Stimulated activated CD4-positive, alpha-beta T cell treated with anti-CD3 and anti-CD28 coated beads, Interleukin-1b, Interleukin-23, amount 100 ng/mL, for 24 hours (primary cell): ENCODE results near the gene SH3TC1.

Source experiments
- DNase-seq, 4 experiments: peaks; one replicate each; pipeline ENCODE4 v3.0.0-alpha.2; 2020; ENCODE audit warnings: low read depth in 4 of 4, low spot score in 1 of 4

SH3TC1 gene

GRCh38 chr4:8285976-8286718 lies 87.1 kb downstream of the SH3TC1 start:
- DNase-seq: no peak

DNA sequence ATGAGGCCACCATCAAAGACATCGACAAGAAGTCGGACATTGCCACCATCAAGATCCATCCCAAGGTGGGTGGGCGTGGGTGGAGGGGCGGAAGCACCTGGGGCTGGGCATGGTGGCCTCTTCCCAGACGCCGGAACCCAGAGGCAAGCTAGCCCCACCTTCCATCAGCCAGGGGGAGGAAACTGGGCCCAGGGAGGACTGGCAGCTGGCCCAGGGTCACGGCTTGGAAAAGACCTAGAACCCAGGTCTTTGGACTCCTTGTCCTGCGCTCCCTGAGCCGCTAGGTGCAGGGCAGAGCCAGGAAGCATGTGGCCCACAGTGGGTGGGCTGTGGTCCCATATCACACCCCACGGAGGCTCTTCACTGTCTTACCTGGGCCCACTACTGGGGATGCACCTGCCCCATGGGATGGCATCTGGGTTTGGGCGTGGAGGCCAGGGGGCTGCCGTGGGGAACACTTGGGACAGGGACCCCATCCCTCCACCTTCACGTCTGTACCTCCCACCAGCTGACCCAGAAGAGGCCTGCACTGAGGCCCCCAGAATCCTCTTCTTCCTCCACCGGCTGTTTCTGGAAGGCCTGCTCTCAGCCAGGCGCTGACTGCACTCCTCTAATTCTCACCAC lies 87.7 kb downstream of the SH3TC1 start:
- DNase-seq: no peak

- no peak for DNase-seq
Measured at GRCh38 chr4:8287343-8288280, 88.5 kb downstream of the SH3TC1 start.

DNA sequence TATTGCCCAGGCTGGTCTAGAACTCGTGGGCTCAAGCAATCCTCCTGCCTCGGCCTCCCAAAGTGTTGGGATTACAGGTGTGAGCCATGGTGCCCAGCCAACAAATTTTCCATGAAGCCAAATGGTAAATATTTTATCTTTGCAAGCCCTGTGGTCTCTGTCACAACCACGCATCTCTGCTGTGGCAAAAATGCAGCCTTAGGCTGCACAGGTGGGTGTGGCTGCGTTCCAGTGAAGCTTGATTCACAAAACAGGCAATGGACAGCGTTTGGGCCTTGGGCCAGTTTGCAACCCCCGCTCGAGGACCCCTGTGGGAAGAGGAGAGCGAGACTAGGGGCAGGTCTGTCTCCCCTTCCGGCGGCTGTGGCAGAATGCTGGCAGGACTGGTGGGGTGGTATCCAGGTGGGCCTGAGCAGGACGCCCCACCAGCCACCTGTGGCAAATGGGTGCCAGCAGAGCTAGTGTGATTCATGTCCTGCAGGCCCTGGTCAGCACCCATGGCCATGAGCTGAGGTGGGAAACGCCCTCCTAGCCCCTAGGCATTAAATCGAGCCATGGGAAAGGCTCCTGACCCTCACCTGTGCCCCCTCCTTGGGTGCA lies 90.2 kb downstream of the SH3TC1 start:
- no peak for DNase-seq

DNA sequence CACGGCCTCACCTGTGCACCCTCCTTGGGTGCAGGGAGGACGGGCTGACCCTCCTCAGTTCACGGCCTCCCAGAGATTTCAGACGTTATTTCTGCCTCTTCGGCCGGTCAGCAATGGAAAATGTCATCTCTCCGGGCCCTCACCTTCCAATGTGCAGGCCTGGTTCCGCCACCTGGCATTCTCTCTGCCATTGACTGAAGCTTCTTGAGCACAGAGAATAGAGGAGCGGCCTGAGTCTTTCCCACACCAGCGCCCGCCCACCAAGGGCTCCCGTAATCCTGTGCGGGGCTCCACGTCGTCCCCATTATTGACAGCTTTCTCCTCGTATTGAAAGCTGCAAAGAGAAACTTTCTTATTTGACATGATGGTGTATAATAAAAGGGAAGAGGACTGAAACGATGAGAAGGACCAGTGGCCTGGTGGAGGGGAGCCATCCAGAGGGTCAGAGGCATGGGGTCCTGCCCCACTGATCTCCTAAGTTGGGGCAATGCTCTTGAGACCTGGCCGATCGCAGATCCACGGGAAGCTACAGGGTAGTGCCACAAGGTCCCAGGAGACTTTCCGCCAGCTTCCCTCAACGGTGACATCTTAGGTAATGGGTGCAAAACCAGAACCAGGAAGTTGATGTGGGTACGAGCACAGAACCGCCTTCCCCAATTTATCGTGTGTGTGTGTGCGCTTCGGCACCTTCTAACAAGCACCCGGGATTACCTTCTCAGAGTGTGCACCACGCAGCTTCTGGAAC lies 91.0 kb downstream of the SH3TC1 start:
- DNase-seq: no peak

- no peak for DNase-seq
Measured at GRCh38 chr4:8290701-8290970, 91.5 kb downstream of the SH3TC1 start.
